Loucy (cell line): ENCODE measurements around the gene MESD.

Experiments
- EZH2phosphoT487 ChIP-seq: fragments of 200-600 bp; IDR thresholded peaks from 2 replicates; pipeline ENCODE4 v1.6.1; 2018; ENCODE audit warnings: antibody characterized with exemption, mild to moderate bottlenecking, moderate library complexity, borderline replicate concordance
- TF ChIP-seq, protein P1 (sequence below): fragments of 200-600 bp; sonication (generic); conservative IDR thresholded peaks from 2 replicates; pipeline ENCODE4 v1.5.1; 2014; ENCODE audit warnings: mild to moderate bottlenecking, antibody characterized with exemption, low read length

DNA sequence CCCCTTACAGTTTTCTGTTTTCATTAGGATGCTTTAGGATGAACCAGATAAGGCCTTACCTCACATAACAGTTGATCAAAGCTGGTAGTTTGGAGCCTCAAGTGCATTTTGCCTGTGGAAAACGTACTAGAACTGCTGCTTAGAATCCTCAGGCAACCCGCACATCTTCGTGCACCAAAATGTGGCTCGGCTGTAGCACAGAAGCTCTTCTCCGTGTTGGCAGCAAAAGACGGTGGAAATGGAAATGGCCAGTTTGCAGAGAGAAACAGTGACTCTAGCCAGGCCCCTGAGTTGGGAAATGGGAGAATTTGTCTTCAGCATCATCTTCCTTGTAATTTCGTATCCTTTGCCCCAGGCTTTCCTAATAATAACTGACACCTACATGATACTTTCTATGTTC is 31.7 kb upstream of the MESD start:
- TF ChIP-seq, protein P1, sequence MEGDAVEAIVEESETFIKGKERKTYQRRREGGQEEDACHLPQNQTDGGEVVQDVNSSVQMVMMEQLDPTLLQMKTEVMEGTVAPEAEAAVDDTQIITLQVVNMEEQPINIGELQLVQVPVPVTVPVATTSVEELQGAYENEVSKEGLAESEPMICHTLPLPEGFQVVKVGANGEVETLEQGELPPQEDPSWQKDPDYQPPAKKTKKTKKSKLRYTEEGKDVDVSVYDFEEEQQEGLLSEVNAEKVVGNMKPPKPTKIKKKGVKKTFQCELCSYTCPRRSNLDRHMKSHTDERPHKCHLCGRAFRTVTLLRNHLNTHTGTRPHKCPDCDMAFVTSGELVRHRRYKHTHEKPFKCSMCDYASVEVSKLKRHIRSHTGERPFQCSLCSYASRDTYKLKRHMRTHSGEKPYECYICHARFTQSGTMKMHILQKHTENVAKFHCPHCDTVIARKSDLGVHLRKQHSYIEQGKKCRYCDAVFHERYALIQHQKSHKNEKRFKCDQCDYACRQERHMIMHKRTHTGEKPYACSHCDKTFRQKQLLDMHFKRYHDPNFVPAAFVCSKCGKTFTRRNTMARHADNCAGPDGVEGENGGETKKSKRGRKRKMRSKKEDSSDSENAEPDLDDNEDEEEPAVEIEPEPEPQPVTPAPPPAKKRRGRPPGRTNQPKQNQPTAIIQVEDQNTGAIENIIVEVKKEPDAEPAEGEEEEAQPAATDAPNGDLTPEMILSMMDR, result no peak
- TF ChIP-seq EZH2phosphoT487, result no peak
